Stimulated activated CD4-positive, alpha-beta T cell treated with anti-CD3 and anti-CD28 coated beads, Interleukin-15, amount 100 ng/mL, for 48 hours (primary cell): ENCODE measurements around the gene FAAH.
"Not testable (repeated sequence)": the region's sequence is repeated elsewhere in the genome, so short reads cannot be mapped to it uniquely, and the experiment has no call there.

ENCODE experiments used
- DNase-seq, 2 donors: peaks; one replicate each; pipeline ENCODE4 v3.0.0-alpha.2; 2020; ENCODE audit warnings: low read depth in 2 of 2

FAAH gene

DNA sequence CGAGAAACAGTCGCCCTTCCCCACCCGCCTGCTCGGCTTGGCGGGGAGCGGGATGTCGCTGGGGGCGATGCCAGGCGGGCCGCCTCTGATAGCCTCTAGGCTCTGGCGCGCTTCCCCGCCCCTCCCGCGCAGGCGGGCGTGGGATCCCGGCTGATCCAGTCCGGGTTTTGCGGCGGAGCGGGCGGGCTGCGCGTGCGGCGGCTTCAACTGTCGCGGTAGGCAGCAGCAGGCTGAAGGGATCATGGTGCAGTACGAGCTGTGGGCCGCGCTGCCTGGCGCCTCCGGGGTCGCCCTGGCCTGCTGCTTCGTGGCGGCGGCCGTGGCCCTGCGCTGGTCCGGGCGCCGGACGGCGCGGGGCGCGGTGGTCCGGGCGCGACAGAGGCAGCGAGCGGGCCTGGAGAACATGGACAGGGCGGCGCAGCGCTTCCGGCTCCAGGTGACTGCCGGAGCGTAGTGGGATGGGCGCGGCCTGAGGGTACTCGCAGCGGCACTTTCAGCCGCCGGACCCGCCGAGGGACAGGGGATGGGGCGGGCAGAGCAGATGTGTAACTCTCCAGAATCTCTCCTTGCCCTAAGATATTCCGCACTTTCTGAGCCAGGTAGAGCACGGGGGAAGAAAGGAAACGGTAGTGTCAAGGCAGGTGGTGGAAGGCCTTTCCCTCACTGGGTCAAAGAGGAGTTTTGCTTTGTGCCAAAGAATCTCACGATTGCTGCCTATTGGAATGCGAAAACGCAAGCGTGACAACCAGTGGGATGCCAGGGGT is at the start of gene FAAH:
Gene FAAH (plus strand): TSS at position 210 of the 764 bp plus-strand sequence. CDS start 32 bp downstream, at position 242.
- no peak for DNase-seq

DNA sequence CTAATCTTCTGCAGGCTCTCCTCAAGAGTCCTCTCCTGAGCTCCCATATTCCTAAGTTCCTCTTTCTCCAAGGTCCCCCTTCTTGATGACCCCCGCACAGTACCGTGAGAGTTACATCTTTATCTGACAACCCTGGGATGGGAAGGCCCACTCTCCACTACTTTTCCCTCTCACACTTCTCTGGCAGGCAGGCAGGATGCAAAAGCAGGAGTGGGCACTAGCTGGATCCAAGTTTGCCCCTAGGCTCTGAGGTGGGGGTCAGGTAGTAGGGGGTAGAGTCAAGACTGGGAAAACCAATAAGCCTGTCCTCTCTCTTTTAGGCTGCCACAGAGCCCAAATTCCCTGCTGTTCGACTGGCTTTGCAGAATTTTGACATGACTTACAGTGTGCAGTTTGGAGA is 49.6 kb upstream of the FAAH start:
- no peak for DNase-seq

DNA sequence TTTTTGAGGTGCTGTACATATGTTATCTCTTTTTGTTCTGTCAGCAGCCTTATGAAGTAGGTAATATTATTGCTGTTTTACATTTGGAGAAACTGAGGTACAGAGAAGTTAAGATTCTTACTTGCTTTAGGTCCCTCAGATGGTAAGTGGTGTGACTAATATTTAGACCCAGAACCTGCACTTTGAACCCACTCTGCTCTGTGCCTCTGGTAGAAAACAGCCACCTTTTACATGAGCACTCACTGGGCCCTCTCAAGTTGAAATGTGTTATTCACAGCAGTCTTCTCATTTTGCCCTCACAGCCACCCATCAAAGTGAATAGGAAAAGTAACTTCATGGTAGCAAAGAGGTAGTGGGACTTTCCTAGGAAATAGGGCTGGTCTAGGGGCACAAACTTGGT is 48.8 kb upstream of the FAAH start:
- no peak for DNase-seq

DNA sequence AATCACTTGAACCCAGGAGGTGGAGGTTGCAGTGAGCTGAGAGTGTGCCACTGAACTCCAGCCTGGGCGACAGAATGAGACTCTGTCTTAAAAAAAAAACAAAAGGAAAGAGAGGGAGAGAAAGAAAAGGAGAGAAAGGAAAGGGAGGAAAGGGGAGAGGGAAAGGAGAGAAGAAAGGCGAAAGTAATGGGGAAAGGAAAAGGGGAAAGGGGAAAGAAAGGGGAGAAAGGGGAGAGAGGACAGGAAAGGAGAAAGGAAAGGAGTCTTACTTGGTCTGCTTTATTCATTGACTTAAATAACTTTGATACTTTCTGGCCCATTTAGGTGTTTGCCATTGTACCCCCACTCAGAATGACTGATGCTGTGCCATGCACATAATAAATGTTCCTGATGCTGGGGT is 41.8 kb upstream of the FAAH start:
- no peak for DNase-seq

DNA sequence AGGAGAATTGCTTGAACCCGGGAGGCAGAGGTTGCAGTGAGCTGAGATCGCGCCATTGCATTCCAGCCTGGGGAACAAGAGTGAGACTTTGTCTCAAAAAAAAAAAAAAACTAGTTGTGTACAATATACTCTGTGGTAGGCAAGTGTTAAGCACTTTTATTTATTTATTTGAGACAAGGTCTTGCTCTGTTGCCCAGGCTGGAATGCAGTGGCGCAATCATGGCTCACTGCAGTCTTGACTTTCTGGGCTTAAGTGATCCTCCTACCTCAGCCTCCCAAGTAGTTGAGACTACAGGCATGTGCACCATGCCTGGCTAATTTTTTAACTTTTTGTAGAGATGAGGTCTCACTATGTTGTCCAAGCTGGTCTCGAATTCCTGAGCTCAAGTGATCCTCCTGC is 38.2 kb upstream of the FAAH start:
- DNase-seq: not testable (repeated sequence)

DNA sequence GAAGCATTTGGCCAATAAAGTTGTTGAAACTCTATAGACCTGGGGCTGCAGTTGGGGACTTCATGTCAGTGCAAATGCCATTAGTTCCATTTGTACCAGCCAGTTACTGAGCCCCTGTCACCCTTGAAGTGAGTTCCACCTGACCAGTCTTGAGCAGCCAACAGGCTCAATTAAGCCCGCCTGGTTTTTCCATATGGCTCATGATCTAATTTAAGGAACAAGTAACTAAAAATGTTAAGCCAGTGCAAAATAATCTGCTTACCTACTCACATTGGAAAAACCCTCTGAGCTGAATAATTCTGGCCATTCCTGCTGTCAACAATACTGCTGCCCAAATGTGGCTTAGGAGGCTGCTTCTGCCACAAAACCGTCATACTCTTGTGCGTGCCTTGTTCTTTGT is 32.0 kb upstream of the FAAH start:
- DNase-seq: no peak

DNA sequence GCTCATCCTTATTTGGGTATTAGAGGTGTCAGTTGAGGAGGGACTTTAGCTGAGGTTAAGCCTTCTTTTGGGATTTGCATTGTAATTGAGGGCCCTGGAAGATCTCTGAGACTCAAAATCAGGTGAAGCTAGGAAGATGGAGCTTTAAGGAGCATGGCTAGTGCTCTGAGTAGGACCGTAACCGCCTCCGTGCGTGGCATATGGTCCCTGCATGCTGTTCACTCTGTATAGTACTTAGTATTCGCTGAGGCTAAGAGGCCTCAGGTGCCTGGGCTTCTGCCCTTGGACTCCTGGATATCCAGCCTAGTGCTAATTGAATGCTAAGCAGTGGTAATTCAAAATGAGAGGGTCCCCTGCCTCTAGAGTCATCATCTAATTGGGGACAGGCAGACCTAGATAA is 31.0 kb upstream of the FAAH start:
- no peak for DNase-seq

DNA sequence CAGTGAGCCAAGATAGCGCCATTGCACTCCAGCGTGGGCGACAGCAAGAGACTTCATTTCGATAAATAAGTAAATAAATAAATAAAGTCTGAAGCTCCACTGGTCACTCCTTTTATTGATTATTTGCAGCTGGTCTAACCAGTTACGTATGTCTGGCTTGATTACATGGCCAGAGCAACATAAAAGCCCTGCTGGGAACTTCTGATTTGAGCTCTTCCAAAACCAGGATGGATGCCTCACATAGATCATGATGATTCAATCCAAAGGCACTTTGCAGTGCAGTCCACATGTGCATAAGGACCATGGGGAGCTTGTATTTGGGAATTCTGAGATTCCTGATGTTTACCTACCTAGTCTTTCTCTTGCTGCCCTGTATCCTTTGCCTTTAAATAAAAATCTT is 29.5 kb upstream of the FAAH start:
- DNase-seq: no peak

DNA sequence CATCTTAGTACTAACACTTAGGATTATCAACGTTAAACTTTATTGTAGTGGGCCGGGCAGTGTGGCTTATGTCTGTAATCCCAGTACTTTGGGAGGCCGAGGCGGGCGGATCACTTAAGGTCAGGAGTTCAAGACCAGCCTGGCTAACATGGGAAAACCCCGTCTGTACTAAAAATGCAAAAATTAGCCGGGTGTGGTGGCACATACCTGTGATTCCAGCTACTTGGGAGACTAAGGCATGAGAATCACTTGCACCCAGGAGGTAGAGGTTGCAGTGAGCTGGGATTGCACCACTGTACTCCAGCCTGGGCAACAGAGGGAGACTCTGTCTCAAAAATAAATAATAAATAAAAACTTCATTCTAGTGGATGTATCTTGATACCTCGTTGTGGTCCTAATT is 28.3 kb upstream of the FAAH start:
- not testable (repeated sequence) for DNase-seq

DNA sequence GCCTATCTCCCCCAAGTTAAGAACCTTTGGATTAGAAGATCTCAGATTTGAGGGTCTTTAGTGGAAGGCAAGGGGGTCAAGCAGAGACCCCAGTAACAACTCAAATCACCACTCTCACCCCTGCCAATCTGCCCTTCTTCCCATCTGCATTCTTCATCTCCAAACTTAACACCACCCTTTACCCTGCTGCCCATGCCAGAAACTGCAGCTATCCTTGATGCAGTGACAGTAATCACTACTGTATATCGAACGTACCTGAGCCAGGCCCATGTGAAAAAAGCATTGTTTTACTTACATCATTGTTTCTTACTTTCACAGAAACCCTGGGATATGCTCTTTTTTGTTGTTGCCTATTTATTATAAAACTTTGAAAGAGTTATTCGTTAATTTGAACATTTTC is 27.0 kb upstream of the FAAH start:
- no peak for DNase-seq

DNA sequence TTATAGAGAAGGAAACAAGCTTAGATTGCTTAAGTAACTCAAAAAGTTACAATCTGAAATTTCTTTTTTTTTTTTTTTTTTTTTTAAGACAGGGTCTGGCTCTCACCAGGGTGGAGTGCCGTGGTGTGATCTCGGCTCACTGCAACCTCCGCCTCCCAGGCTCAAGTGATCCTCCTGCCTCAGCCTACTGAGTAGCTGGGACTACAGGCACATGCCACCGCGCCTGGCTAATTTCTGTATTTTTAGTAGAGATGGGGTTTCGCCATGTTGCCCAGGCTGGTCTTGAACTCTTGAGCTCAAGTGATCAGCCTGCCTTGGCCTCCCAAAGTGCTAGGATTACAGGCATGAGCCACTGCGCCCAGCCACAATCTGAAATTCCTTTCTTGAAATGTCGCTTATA is 26.4 kb upstream of the FAAH start:
- DNase-seq: not testable (repeated sequence)

DNA sequence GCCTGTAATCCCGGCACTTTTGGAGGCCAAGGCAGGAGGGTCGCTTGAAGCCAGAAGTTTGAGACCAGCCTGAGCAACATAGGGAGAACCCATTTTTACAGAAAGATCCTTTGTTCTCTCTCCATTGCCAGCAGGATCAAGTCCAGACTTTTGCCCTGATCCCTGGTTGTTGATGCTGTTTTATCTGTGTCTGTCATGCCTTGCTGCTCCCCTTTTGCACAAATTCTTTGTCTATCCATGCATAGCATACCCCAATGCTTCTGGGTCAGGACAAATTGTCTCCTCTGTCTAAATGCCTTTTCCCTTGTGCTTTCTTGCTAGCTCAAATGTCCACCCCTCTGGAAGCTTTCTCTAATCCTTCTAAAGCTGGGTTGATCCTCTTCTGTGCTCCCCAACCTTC is 25.3 kb upstream of the FAAH start:
- DNase-seq: no peak

DNA sequence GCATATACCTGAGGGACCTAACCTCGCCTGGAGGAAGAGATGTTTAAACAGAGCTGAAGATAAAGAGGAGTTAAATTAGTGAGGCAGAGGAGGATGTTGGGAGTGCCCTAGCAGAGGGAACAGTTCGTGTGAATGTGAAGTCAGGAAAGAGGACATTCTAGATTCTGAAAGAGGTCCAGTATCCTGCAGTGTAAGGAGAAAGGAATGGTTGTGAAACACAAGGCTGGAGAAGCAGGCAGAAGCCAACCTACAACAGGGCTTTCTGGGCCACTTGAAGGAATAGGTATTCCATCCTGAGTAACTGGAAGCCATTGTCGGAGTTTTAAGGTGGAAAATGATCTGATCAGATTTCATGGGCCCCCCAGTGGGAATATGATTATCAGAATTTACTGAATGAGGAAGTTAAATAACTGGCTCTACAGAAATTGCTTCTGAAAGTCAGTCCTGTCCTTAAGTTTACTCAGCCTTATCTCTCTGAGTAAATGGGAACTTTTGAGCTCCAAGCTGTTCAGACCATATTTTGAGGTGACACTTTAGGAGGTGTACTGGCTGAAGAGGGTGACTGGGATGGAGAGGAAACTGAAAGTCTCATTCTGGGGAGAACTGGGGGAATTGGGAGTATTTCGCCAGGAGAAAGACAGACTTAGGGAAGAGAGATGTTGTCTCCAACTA is 24.4 kb upstream of the FAAH start:
- DNase-seq: no peak

DNA sequence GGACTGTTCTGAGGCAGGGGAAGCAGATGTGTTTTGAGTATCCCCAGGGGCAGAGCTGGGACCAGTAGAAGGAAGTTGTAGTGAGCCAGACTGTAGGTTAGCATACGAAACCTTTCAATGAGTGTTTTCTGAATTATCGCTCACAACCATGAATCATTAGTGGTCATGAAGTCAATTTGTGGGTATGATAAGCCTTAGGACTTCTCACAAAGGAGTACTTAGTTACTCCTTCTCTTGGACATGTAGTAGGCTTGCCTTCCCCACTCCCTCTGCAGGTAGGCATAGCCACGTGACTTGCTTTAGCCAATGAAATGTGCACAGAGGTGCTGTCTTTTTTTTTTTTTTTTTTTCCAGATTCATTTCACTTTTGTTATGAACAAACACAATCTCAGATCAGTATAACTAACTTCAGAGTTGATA is 23.9 kb upstream of the FAAH start:
- DNase-seq: no peak

DNA sequence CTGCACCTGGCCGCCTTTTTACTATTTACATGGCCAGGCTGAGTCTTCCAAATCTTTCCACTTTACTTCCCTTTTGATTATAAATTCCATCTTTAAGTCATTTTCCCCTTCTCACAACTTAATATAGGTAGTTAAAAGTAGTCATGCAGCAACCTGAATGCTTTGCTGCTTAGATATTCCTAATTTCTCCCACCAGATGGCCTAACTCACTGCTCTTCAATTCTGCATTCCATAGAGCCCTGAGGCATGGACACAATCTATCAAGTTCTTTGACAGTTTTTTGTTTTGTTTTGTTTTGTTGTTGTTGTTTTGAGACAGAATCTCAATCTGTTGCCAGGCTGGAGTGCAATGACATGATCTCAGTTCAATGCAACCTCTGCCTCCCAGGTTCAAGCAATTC is 21.7 kb upstream of the FAAH start:
- DNase-seq: no peak

DNA sequence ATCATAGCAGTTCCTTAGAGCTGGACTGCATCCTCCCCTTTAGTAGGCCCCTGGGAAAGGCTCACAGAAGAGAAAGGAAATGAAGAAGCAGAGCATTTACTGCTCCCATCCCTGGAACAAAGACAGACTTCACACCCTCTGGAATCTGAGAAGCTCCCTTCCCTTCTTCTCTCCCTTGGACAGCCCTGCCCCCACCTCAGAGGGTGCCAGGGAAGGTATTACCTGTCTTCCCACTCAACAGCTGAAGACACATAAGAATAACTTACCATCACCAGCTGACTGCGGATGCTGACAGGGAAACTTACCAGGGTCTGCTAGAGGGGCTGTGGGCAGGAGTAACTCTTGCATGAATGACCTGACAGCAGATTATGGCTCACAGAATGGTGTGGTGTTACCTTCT is 14.1 kb upstream of the FAAH start:
- no peak for DNase-seq

DNA sequence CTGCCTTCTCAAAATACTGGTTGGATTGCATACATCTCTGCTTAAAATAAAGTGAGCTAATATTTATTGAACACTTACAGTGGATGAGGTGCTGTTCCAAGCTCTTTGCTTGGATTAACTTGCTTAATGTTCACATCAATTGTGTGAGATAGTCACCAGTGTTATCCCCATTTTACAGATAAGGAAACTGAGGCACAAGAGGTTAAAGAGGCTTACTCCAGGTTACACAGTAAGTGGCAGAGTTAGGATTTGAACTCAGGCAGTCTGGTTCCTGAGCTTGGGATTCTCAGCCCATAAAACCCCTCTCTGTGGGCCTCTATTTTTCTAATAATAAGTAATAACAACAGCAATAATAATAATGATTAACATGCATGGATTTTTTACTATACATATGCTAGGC is 13.6 kb upstream of the FAAH start:
- DNase-seq: no peak

DNA sequence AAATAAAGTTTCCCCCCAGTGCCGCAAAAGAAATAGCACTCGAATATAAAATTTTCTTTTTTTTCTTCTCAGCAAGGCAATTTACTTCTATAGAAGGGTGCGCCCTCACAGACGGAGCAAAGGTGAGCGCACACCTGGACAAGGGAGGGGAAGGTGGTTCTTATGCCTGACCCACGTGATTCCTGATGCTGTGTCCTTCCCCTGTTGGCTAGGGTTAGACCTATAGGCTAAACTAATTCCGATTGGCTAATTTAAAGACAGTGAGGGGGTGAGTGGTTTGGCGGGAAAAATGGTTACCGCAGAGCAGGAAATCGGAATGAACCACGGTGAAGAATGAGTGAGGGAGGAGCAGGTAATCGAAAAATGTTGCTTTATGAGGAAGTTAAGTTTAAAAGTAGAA is 607 bp upstream of the FAAH start:
- DNase-seq: no peak

DNA sequence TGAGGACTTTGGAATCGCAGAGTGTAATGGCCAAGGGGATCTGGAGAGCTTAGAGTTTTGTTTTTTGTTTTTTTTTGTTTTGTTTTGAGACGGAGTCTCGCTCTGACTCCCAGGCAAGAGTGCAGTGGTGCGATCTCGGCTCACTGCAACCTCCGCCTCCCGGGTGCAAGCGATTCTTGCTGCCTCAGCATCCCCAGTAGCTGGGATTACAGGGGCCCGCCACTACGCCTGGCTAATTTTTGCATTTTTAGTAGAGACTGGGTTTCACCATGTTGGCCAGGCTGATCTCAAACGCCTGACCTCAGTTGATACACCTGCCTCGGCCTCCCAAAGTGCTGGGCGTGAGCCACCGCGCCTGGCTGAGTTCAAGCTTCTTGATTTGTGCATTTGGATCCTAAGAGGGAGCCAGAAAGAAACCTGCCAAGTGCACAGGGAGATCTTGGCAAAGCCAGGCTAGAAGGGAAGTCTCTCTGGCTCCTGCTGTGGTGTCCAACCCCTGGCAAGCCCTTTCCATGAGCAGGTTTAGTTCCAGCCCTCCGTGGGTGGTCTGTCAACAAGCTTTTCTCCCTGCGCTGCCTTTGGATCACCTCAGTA is 852 bp downstream of the FAAH start:
- DNase-seq: no peak

DNA sequence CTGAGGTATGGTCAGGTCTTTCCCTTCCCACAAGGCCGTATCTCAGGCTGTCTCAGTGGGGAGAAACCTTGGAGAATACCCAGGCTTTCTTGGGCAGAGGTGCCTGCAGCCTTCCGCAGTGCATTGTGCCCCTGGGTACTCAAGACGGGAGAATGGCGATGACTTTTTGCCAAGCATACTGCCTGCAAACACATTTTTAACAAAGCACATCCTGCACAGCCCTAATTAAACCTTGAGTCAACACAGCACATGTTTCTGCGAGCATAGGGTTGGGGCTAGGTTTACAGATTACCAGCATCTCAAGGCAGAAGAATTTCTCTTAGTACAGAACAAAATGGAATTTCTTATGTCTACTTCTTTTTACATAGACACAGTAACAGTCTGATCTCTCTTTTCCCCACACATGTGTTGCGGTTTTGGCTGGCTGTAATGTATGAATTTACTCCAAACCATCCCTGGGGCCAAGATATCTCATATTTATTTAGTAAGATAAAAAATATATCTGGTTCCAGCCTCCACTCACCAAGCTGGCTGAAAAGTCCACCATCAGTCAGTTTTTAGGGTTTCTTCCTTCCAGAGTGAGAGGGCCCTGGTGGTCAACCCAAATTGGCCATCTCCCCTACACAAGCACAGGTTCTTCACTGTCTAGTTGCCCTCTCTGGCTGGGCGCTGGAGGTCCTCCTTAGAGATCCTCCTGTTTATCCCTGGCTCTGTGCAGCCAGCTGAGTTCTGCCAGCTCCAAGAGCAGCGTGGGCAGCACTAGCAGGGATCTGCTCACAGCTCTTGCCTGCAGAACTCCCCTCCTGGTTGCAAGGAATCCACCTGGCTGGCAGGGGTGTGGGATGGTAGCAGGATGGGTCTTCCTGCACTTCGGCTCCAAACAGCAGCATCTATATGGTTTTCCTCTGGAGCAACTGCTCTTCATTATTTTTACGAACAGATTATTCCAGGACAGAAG is 2.6 kb downstream of the FAAH start:
- DNase-seq: no peak

DNA sequence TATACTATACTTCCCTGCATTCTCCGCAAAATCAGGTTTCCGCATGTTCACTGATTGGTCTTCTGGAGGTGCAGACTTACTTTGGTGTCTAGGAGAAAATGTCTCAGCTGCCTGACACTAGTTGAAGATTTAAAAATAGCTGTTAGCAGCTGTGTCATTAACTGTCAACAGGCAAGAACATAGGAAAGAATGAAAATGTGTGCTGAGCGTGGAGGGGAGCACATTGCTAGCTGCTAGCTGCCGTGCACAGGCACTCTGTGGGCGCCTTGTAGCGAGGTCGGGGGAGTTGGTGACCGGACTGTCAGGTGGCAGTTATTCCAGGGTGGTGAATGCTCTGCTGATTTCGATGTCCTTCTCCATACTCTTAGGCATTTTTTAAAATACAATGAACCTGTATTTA is 5.2 kb downstream of the FAAH start:
- no peak for DNase-seq

DNA sequence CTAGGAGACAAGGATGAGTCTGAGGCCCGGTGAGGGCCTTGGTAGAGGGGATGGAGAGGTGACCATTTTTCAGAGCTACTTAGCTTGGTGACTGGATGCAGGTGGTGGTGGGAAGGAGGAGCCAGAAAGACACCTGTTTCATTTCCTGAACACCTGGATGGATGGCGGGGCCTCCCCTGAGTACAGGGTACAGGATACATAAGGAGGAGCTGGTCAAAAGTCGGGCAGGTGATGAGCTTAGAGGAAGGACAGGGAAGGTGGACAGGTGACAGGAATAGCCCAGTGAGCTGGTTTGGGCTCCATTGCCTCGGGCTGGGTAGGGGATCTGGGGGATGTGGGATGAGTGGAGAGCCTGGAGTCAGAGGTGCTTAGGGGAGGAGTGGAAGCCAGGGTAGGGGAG is 6.3 kb downstream of the FAAH start:
- DNase-seq: no peak
